Measurements from ENCODE around the gene LHPP.
A peak's percentile ranks its signal among the peaks of the same experiment; 100 is the strongest.

GRCh38 chr10:124534231-124534798 is 72.7 kb downstream of the LHPP start:
- peak; percentile 5 to 61 (median 41) for TF ChIP-seq CTCF (IDR thresholded peaks at IDR 0.05)
- TF ChIP-seq POLR2A (IDR thresholded peaks at IDR 0.05), result no peak
- TF ChIP-seq POLR2AphosphoS5 (IDR thresholded peaks at IDR 0.05), result no peak

Measured in transverse colon (tissue), 4 donors.